Measurements from ENCODE around the gene CUTA. TPM values are rescaled to one million over a fixed set of nuclear protein-coding genes. Genes with fewer than 3 reads are reported as not detected.
A peak's percentile ranks its signal among the peaks of the same experiment; 100 is the strongest.

The CUTA gene
- total and polyA plus RNA-seq, 2 of the 13 experiments (the other 11 are each of a cell fraction or from before 2014, with no cell fraction given), result 170 to 180 TPM

GRCh38 chr6:33406126-33406525 lies 11.8 kb downstream of the CUTA start:
- TF ChIP-seq ZNF75D (CRISPR knock-in tag; IDR thresholded peaks at IDR 0.05; ENCODE audit: borderline replicate concordance) (no peak), ZFP37 (CRISPR knock-in tag; IDR thresholded peaks at IDR 0.05; ENCODE audit: borderline replicate concordance) (no peak), AGO2 (optimal IDR thresholded peaks at IDR 0.05; ENCODE audit: low read depth, low read length) (peak; percentile 76), RXRB (CRISPR knock-in tag; IDR thresholded peaks at IDR 0.05; ENCODE audit: borderline replicate concordance) (no peak), ZNF83 (CRISPR knock-in tag; IDR thresholded peaks at IDR 0.05; ENCODE audit: borderline replicate concordance) (no peak), RCOR2 (CRISPR knock-in tag; IDR thresholded peaks at IDR 0.05) (no peak), SMARCC2 (IDR thresholded peaks at IDR 0.05) (no peak), KAT8 (CRISPR knock-in tag; IDR thresholded peaks at IDR 0.05) (no peak), HNRNPLL (IDR thresholded peaks at IDR 0.05; ENCODE audit: low read depth, low read length, poor library complexity, severe bottlenecking) (peak; percentile 16), ZNF616 (CRISPR knock-in tag; IDR thresholded peaks at IDR 0.05; ENCODE audit: low read depth) (no peak)
- WGBS (ENCODE audit: low lambda C conversion rate), result 97% methylated on average over 17 of the region's 17 CpGs
- Histone ChIP-seq H3K27ac (ENCODE audit: extremely low read length, insufficient read depth, low read length) (no peak overlapping the region), H2AFZ (ENCODE audit: low read length) (no peak overlapping the region), H3K4me1 (ENCODE audit: insufficient read depth, low read length) (peaks cover 12% of the 10 kb centered on the region), H3K9ac (ENCODE audit: insufficient read depth, low read depth, low read length) (no peak overlapping the region), H3K4me3 (replicated peaks in 1 of 3; ENCODE audit: insufficient read depth in 1 of 3, low read depth in 2 of 3, low read length in 3 of 3) (no peak overlapping the region), H3K79me2 (ENCODE audit: insufficient read depth, low read length) (peaks cover under 1% of the 10 kb centered on the region), H3K4me2 (ENCODE audit: low read depth, low read length) (no peak overlapping the region), H3K9me3 (ENCODE audit: low read length) (no peaks in the 10 kb centered on the region), H4K20me1 (ENCODE audit: insufficient read depth, low read length) (no peaks in the 10 kb centered on the region), H3K36me3 (replicated peaks in 1 of 2; ENCODE audit: control insufficient read depth in 1 of 2, insufficient read depth in 2 of 2, low read length in 2 of 2) (peaks cover 31 to 62% of the 10 kb centered on the region in 2 experiments), H3K27me3 (ENCODE audit: control insufficient read depth in 1 of 2, insufficient read depth in 2 of 2, low read length in 2 of 2) (no peaks in the 10 kb centered on the region)
- ATAC-seq (no peak), DNase-seq (ENCODE audit: low spot score) (no peak), FAIRE-seq (no peak)
- POLR2A ChIA-PET, result no interaction called here
- in situ Hi-C loops (cut with HindIII; ENCODE audit: extremely low pct_ligation_motif_present, low pct_unique_long_range_greater_than_20kb), result loop anchor here (25.0 kb wide), 1 partner anchor 119 kb away; the partner anchor contains the start of genes B3GALT4, PFDN6, RGL2 and WDR46
- intact Hi-C loops (cut with micrococcal nuclease; ENCODE audit: unreplicated experiment), result no loop called here
- CTCF ChIA-PET (ENCODE audit: low intra/inter-chr PET ratio, low total read pairs), result interaction anchor here (1.4 to 1.7 kb wide), 2 partner anchors 126 to 130 kb away, joined by 4 to 13 read pairs; partner anchors contain the start of gene B3GALT4
- no TSS peak for BruUV-seq (replicated peaks)

All from HepG2 (cell line).